GM18511 (cell line): Measurements from ENCODE around the gene SMARCB1.

Experiments used
- ATAC-seq: cut with Tn5 transposase; IDR thresholded peaks from one replicate; pipeline ENCODE4 v1.9.1; 2021; ENCODE audit warnings: mild to moderate bottlenecking, moderate library complexity; ENCODE audit not compliant: unreplicated experiment

Gene SMARCB1

DNA sequence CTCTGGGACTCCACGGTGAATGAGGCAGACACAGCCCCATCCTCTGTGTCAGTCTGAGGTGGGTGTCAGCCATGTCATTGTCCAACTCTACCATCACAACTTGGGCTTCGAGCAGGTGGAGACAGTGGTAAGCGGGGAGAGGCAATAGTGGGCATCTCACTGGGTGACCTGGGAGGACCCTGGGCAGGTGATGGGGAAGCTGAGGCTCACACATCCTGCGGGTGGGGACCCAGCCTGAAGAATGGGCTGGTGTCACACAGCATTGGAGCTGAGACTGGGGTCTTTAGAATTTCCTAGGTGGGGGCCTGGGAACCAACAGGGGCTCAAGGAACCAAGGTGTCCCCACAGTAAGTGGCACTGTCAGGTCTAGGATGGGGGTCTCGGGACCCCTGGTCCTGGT lies 7.0 kb upstream of the SMARCB1 start:
- ATAC-seq, result no peak

DNA sequence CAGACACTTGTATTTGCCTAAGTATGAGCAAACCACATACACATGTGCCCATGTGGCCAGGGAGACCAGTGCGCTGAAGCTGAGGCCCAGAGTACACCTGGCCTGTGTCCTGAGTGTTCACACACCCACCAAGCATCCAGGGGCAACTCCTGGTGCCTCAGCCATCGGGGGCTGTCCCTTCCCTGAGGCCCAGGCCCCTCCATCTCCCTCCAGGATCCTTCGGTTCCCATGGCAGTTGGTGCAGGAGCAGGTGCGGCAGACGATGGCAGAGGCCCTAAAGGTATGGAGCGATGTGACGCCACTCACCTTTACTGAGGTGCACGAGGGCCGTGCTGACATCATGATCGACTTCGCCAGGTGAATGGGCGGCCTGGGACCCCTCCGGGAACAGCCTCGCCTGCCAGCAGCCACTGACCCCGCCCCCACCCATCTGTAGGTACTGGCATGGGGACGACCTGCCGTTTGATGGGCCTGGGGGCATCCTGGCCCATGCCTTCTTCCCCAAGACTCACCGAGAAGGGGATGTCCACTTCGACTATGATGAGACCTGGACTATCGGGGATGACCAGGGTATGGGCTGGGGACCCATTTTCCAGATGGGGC lies 6.5 kb upstream of the SMARCB1 start:
- no peak for ATAC-seq

DNA sequence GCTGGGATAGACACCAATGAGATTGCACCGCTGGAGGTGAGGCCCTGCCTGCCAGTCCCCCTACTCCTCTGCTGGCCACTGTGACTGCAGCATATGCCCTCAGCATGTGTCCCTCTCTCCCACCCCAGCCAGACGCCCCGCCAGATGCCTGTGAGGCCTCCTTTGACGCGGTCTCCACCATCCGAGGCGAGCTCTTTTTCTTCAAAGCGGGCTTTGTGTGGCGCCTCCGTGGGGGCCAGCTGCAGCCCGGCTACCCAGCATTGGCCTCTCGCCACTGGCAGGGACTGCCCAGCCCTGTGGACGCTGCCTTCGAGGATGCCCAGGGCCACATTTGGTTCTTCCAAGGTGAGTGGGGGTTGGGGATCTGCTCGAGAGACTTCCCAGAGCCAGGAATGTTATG lies 5.7 kb upstream of the SMARCB1 start:
- ATAC-seq, result no peak

DNA sequence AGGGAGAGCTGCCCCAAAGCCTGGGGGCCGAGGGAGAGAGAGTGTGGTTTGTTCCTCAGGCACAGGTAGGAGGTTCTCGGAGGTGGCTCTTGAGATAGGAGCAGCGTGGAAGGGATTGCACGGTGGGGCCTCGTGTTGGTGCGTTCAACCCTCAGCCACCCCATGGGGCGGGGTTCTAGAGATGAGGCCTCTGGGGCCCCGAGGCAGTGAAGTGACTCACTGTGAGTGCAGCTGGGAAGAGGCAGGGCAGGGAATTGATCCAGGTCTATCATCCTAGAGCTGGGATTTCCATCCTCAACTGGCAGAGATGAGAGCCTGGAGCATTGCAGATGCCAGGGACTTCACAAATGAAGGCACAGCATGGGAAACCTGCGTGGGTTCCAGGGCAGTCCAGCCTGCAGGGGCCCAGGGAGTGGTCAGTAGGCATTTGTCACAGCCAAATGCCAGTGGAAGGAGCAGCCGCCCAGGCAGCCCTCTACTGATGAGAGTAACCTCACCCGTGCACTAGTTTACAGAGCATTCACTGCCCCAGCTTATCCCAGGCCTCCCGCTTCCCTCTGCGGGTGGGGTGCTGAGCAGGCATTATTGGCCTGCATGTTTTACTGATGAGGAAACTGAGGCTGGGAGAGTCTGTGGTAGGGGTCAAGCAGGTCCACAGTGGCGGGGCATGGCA lies 5.1 kb upstream of the SMARCB1 start:
- ATAC-seq, result no peak

DNA sequence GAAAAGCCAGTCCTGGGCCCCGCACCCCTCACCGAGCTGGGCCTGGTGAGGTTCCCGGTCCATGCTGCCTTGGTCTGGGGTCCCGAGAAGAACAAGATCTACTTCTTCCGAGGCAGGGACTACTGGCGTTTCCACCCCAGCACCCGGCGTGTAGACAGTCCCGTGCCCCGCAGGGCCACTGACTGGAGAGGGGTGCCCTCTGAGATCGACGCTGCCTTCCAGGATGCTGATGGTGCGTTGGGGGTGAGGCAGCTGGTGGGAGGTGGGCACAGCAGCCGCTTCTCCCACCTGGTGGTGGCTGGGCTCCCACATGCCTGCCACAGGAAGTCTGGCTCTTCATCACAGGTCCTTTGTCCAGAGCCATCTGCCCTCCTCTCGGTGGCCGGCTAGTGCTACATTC lies 4.5 kb upstream of the SMARCB1 start:
- no peak for ATAC-seq

DNA sequence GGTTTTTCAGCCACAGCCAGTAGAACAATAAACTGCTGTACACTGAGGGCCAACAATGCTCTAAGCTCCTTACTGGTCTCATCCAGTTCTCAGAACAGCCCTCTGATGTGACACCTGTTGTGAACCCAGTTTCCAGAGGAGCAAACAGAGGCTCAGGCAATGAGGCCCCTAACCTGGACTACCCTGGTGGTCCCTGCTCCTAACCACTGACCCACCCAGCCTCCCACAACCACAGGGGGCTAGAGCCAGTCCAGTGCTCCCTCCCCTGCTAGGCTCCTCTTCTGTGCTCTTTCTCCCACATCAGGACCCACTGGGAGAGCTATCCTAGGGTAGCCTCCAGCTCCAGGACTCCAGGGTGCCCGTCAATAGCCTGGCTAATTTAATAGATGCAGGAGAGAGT lies 4.1 kb upstream of the SMARCB1 start:
- ATAC-seq, result no peak

- ATAC-seq, result no peak
Measured at GRCh38 chr22:23783265-23784150, 3.3 kb upstream of the SMARCB1 start.

GRCh38 chr22:23784215-23784732 lies 2.5 kb upstream of the SMARCB1 start:
- ATAC-seq, result no peak

- no peak for ATAC-seq
Measured at GRCh38 chr22:23786261-23786710, 480 bp upstream of the SMARCB1 start.

DNA sequence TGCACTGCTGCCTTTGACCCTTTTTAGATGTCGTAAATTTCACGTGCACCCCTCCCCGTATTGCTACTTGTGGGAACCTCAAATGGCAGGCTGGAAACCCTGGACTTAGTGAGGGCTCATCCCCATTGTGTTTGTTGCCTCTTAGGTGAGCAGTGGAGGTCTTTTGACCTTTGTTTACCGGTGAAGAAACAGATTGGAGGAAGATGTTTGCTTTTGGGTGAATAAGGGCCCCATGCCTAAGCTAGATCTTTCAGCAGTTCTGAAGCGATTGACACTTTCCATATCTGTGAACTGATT lies 782 bp downstream of the SMARCB1 start:
- no peak for ATAC-seq

DNA sequence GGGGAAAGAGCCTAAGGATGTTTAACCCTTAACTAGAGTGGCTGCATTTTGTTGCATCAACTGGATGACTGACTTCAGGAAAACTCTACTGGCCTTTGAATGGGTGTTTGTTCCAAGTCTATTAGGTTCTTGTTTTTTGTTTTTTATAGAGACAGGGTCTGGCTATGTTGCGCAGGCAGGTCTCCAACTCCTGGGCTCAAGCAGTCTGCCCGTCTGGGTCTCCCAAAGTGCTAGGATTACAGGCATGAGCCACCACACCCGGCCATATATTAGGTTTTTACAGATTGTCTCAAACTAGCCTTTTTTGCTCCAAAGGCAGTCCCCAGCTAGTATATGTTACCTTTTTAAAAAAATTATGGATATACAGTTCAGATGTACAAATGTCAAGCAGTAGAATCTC lies 1.1 kb downstream of the SMARCB1 start:
- ATAC-seq, result no peak

GRCh38 chr22:23789121-23789520 lies 2.4 kb downstream of the SMARCB1 start:
- no peak for ATAC-seq

DNA sequence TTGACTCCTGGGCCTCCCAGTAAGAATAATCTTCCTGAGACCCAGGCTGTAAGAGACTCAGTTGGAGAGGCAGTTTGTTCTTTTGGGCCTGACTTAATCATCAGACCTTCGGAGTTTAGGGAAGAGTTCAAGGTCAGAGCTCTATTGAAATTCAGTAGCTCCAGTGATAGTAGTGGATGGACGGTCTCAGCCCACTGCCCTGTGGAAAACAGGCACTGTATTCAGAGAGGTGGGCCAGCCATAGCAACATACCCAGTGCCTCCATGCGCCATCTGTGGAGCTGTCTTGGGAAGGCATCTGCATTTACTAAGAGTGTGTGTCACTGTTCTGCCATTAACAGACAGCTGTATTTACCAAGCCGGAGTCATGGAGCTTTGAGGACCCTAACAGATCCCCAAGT lies 2.9 kb downstream of the SMARCB1 start:
- ATAC-seq, result no peak

- ATAC-seq, result no peak
Measured at GRCh38 chr22:23790819-23791737, 4.3 kb downstream of the SMARCB1 start.

- no peak for ATAC-seq
Measured at GRCh38 chr22:23791738-23792645, 5.2 kb downstream of the SMARCB1 start.

GRCh38 chr22:23793326-23793725 lies 6.6 kb downstream of the SMARCB1 start:
- no peak for ATAC-seq

- ATAC-seq, result no peak
Measured at GRCh38 chr22:23796461-23796860, 9.7 kb downstream of the SMARCB1 start.

DNA sequence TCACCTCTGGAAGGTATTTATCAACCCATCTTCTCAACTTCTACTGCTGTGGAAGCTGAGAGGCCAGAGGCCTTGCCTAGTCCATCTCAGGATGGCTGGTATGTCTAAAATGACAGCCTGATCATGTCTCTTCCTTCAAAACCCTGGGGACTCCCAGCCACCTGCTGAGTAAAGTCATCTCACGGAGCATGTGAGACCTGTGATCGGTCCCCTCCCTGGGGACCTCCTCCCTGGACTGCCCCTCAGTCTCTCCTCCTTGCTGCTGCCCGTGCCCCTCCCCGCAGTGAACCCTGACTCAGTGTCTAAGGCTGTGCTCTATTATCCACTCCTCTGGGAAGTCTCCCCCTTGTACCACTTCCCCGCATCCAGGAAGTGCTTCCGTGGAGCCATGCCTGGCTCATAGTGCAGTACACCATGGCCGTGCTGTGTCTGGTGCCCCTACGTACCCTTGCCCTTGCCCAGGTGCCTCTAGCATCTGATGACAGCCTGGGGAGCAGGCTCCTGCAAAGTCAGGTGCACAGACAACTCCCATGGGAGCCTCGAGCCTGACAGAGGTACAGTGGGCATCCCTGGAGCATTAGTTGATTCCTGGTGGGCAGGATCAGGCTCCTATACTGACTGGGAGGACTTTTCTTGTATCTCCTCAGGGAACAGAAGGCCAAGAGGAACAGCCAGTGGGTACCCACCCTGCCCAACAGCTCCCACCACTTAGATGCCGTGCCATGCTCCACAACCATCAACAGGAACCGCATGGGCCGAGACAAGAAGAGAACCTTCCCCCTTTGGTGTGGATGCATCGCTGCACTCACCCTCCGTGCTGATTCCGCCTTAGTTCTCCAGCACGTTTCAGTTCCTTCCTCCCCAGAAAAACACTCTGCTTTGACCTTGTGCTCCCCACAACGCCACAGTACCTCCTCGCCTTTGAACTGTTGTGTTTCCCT lies 13.8 kb downstream of the SMARCB1 start:
- peak; percentile 82 for ATAC-seq
